Esophagus squamous epithelium (tissue), 4 donors: ENCODE measurements around the gene L3MBTL1.

Source experiments
- POLR2A ChIP-seq, 4 donors: fragments of 450-650 bp; IDR thresholded peaks; one replicate each; pipeline ENCODE4 v1.6.1; 2017; ENCODE audit warnings: antibody characterized with exemption in 4 of 4, mild to moderate bottlenecking in 4 of 4, moderate library complexity in 3 of 4
- TF ChIP-seq, protein P1 (sequence below), 6 experiments: fragments of 450-650 bp in 4 of 6; fragments of 200-600 bp in 2 of 6; sonication (generic) in 2 of 6; IDR thresholded peaks; one replicate each; pipeline ENCODE4 v1.5.1; 2016 to 2019; ENCODE audit warnings: antibody characterized with exemption in 6 of 6, mild to moderate bottlenecking in 4 of 6, moderate library complexity in 4 of 6

DNA sequence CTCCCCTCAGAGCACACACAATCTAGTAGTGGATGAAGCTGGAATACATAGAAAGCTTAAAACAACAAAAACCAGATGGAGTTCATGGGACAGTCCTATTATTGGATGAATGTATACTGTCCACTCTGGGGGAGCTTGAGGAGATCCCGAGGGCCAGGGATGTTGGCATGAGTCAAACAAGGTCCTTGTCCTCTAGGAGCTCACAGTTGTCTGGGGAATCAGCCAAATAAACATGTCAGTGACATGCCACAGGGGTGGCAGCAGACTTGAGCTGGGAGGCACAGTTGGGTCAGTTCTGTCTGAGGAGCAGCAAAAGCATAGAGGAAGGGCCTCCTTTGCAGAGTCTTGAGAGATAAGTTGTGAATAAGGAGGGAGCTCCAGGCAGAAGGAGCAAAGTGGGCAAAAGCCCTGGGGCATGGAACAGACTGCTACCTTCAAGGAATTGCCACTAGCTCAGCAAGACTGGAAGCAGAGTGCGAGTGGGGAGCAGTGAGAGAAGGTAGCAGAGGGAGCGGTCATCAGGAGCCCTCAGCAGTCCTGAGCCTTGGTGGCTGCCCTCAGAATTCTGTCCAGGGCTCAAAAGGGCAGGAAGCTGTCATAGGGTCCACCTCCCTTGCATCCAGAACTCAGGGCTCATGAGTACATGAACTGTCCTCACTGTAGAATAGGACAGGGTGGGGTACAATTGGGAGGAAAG, 22.1 kb downstream of the L3MBTL1 start:
- TF ChIP-seq, protein P1, sequence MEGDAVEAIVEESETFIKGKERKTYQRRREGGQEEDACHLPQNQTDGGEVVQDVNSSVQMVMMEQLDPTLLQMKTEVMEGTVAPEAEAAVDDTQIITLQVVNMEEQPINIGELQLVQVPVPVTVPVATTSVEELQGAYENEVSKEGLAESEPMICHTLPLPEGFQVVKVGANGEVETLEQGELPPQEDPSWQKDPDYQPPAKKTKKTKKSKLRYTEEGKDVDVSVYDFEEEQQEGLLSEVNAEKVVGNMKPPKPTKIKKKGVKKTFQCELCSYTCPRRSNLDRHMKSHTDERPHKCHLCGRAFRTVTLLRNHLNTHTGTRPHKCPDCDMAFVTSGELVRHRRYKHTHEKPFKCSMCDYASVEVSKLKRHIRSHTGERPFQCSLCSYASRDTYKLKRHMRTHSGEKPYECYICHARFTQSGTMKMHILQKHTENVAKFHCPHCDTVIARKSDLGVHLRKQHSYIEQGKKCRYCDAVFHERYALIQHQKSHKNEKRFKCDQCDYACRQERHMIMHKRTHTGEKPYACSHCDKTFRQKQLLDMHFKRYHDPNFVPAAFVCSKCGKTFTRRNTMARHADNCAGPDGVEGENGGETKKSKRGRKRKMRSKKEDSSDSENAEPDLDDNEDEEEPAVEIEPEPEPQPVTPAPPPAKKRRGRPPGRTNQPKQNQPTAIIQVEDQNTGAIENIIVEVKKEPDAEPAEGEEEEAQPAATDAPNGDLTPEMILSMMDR (IDR thresholded peaks at IDR 0.05) = no peak
- no peak for TF ChIP-seq POLR2A (IDR thresholded peaks at IDR 0.05)
